GM19025 (cell line): ENCODE data around the gene B4GALNT3.
"Not testable (repeated sequence)": the region's sequence is repeated elsewhere in the genome, so short reads cannot be mapped to it uniquely, and the experiment has no call there.

ENCODE experiments used
- ATAC-seq: cut with Tn5 transposase; IDR thresholded peaks from one replicate; pipeline ENCODE4 v1.9.1; 2021; ENCODE audit warnings: mild to moderate bottlenecking, low read depth, moderate library complexity; ENCODE audit not compliant: unreplicated experiment

B4GALNT3 gene

GRCh38 chr12:459430-460258 is at the start of gene B4GALNT3:
Gene B4GALNT3 (plus strand): TSS chr12:459939. CDS start chr12:460377, 438 bp downstream.
- ATAC-seq = no peak

- no peak for ATAC-seq
These were observed 44.9 kb upstream of the B4GALNT3 start for GRCh38 chr12:414859-415258.

GRCh38 chr12:418432-418831 is 41.3 kb upstream of the B4GALNT3 start:
- no peak for ATAC-seq

GRCh38 chr12:422526-422925 is 37.2 kb upstream of the B4GALNT3 start:
- ATAC-seq = no peak

GRCh38 chr12:435737-436136 is 24.0 kb upstream of the B4GALNT3 start:
- not testable (repeated sequence) for ATAC-seq

GRCh38 chr12:442235-442884 is 17.4 kb upstream of the B4GALNT3 start:
- no peak for ATAC-seq

GRCh38 chr12:447141-447540 is 12.6 kb upstream of the B4GALNT3 start:
- ATAC-seq = no peak

GRCh38 chr12:449203-449602 is 10.5 kb upstream of the B4GALNT3 start:
- no peak for ATAC-seq

- ATAC-seq = no peak
These were observed 9.3 kb upstream of the B4GALNT3 start for GRCh38 chr12:450438-450837.

GRCh38 chr12:452667-453210 is 7.0 kb upstream of the B4GALNT3 start:
- no peak for ATAC-seq

GRCh38 chr12:454833-455232 is 4.9 kb upstream of the B4GALNT3 start:
- no peak for ATAC-seq

- no peak for ATAC-seq
These were observed 3.9 kb upstream of the B4GALNT3 start for GRCh38 chr12:455821-456220.

GRCh38 chr12:457676-458075 is 2.1 kb upstream of the B4GALNT3 start:
- ATAC-seq = no peak

GRCh38 chr12:459050-459429 is 699 bp upstream of the B4GALNT3 start:
- no peak for ATAC-seq

GRCh38 chr12:460261-461230 is 807 bp downstream of the B4GALNT3 start:
- ATAC-seq = peak; percentile 54

GRCh38 chr12:461425-461824 is 1.7 kb downstream of the B4GALNT3 start:
- ATAC-seq = no peak

GRCh38 chr12:462936-463705 is 3.4 kb downstream of the B4GALNT3 start:
- ATAC-seq = no peak

- ATAC-seq = no peak
These were observed 4.9 kb downstream of the B4GALNT3 start for GRCh38 chr12:464484-465267.

- no peak for ATAC-seq
These were observed 6.3 kb downstream of the B4GALNT3 start for GRCh38 chr12:466039-466438.
